Measurements from ENCODE around the gene LGALSL.

GRCh38 chr2:64406407-64406774, 47.6 kb upstream of the LGALSL start:
- TF ChIP-seq CTCF (IDR thresholded peaks at IDR 0.05): no peak
- no peak for TF ChIP-seq KDM5A (IDR thresholded peaks at IDR 0.05)
- TF ChIP-seq POLR2A (IDR thresholded peaks at IDR 0.05; ENCODE audit: low read length): no peak
- TF ChIP-seq USF2 (IDR thresholded peaks at IDR 0.05): no peak
- no peak for TF ChIP-seq JUN (IDR thresholded peaks at IDR 0.05)
- no peak for TF ChIP-seq ZFP36 (IDR thresholded peaks at IDR 0.05; ENCODE audit: borderline replicate concordance, partially characterized antibody)
- TF ChIP-seq SMC3 (IDR thresholded peaks at IDR 0.05): no peak
- TF ChIP-seq PBX3 (IDR thresholded peaks at IDR 0.05): no peak

Data from A549 (cell line).